Neutrophil (primary cell): ENCODE results near the gene ACTBL2.
"Not testable (repeated sequence)": the region's sequence is repeated elsewhere in the genome, so short reads cannot be mapped to it uniquely, and the experiment has no call there.

Source experiments
- H3K27ac ChIP-seq: fragments of 200-600 bp; sonication (generic); 2 replicates; pipeline ENCODE4 v1.5.1; 2016; ENCODE audit warnings: mild to moderate bottlenecking, moderate library complexity
- H3K27me3 ChIP-seq: fragments of 200-600 bp; sonication (generic); 2 replicates; pipeline ENCODE4 v1.6.0; 2016; ENCODE audit warnings: mild to moderate bottlenecking
- H3K36me3 ChIP-seq: fragments of 200-600 bp; sonication (generic); 2 replicates; pipeline ENCODE4 v1.5.1; 2017
- H3K4me1 ChIP-seq, 2 experiments: fragments of 200-600 bp in 1 of 2; sonication (generic) in 1 of 2; 1 replicate in 1 of 2; 2 replicates in 1 of 2; pipeline versions ENCODE4 v1.5.1 to v1.6.1; 2013 to 2016; ENCODE audit warnings: low read depth in 1 of 2, low read length in 1 of 2, mild to moderate bottlenecking in 1 of 2, moderate library complexity in 1 of 2; ENCODE audit not compliant: control insufficient read depth in 1 of 2, insufficient read depth in 1 of 2
- H3K4me3 ChIP-seq, 2 experiments: fragments of 200-600 bp in 1 of 2; sonication (generic) in 1 of 2; 1 replicate in 1 of 2; 2 replicates in 1 of 2; pipeline ENCODE4 v1.5.1; 2013 to 2016; ENCODE audit warnings: low read depth in 1 of 2, low read length in 1 of 2, mild to moderate bottlenecking in 1 of 2, moderate library complexity in 1 of 2
- H3K9me3 ChIP-seq: fragments of 200-600 bp; sonication (generic); 2 replicates; pipeline ENCODE4 v1.5.1; 2016
- TF ChIP-seq, protein P1 (sequence below): fragments of 200-600 bp; sonication (generic); IDR thresholded peaks from 2 replicates; pipeline ENCODE4 v1.5.1; 2016; ENCODE audit warnings: antibody characterized with exemption

Gene ACTBL2

GRCh38 chr5:57482671-57483106 is at the start of gene ACTBL2:
Gene ACTBL2 (minus strand): TSS chr5:57482811. CDS start chr5:57482707, 104 bp downstream.
- TF ChIP-seq, protein P1, sequence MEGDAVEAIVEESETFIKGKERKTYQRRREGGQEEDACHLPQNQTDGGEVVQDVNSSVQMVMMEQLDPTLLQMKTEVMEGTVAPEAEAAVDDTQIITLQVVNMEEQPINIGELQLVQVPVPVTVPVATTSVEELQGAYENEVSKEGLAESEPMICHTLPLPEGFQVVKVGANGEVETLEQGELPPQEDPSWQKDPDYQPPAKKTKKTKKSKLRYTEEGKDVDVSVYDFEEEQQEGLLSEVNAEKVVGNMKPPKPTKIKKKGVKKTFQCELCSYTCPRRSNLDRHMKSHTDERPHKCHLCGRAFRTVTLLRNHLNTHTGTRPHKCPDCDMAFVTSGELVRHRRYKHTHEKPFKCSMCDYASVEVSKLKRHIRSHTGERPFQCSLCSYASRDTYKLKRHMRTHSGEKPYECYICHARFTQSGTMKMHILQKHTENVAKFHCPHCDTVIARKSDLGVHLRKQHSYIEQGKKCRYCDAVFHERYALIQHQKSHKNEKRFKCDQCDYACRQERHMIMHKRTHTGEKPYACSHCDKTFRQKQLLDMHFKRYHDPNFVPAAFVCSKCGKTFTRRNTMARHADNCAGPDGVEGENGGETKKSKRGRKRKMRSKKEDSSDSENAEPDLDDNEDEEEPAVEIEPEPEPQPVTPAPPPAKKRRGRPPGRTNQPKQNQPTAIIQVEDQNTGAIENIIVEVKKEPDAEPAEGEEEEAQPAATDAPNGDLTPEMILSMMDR = no peak
- Histone ChIP-seq H3K36me3 (no peaks in the 10 kb centered on the region), H3K27me3 (no peaks in the 10 kb centered on the region), H3K4me3 (no peak within 1 kb of the TSS), H3K4me1 (no peaks in the 10 kb centered on the region), H3K9me3 (no peaks in the 10 kb centered on the region), H3K27ac (no peak within 1 kb of the TSS)

- TF ChIP-seq, protein P1 = no peak
- no peak overlapping the region for H3K27ac ChIP-seq
- H3K27me3 ChIP-seq = no peaks in the 10 kb centered on the region
- H3K9me3 ChIP-seq = no peaks in the 10 kb centered on the region
- H3K36me3 ChIP-seq = no peaks in the 10 kb centered on the region
- H3K4me1 ChIP-seq = no peaks in the 10 kb centered on the region
- no peak overlapping the region for H3K4me3 ChIP-seq
Observed at GRCh38 chr5:57531333-57531732, 48.7 kb upstream of the ACTBL2 start.

DNA sequence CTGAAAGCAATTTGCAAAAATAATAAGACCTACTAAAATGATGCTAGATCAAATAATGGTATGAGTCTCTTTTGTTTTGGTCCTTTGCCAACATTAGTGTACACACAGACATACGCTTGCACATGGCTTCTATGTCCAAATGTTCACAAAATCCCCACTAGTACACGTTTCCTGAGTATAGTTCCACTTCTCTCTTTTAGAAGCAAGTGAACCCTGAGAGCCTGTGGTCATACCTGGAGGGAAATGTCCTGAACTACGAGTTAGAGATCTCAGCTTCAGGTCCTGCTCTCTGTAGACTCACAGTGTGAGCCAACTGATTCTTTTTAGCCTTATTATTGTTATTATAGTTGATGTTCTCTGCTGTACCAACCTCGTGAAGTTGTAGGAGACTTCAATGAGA is 47.3 kb upstream of the ACTBL2 start:
- Histone ChIP-seq H3K27ac (no peak overlapping the region), H3K27me3 (no peaks in the 10 kb centered on the region), H3K9me3 (no peaks in the 10 kb centered on the region), H3K4me3 (no peak overlapping the region), H3K4me1 (no peaks in the 10 kb centered on the region), H3K36me3 (no peaks in the 10 kb centered on the region)
- TF ChIP-seq, protein P1 = no peak

DNA sequence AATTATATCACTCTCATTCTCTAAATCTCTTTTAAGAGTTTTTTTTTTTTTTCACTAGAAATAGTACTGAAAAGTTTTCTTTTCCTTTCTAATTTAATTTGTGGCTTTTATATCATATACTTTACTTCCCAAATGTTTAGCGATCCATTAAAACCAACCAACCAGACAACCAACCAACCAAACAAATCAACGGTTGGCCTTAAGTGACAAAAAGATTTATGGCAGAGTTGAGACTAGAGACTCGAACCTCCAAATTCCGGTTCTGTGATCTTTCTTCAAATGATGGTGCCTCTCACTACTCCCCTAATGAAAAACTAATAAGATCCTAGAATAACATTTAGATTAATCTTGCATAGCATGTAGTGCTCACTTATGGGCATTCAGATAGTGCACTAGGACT is 45.3 kb upstream of the ACTBL2 start:
- no peaks in the 10 kb centered on the region for H3K27me3 ChIP-seq
- H3K9me3 ChIP-seq = no peaks in the 10 kb centered on the region
- H3K4me1 ChIP-seq = no peaks in the 10 kb centered on the region
- no peaks in the 10 kb centered on the region for H3K36me3 ChIP-seq
- TF ChIP-seq, protein P1 = no peak
- H3K4me3 ChIP-seq = no peak overlapping the region
- H3K27ac ChIP-seq = no peak overlapping the region

DNA sequence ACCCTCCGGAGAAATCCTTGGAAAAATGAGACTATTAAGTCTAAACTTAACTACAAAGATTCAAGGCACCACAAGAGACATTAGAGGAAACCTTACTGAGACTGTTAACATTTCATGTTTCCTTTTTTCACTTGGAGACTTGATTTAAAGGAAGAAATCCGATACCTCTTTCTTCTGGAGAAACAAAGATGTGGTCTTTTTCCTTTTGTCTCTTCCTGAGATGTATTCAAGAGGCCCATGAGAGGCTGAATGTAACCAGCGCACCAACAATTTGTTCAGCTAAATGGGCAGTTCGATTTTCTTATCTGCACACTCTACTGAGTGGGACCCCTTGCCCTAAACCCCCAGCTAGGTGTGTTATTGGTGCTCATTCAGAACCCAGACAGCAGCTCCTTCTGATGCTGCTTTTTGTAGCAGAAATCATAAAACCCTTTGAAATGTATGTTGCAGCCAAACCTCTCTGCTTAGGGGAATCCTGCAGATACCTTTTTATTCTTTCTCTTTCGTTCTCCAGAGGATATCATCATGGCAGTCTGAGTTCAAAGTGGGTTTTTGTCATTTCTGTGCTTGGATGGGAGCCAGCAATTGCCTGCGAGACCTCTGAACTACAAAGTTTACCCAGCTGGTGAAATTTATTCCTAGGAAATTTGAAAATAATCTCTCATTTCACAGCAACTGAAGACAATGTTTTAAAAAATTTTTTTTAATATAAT is 41.9 kb upstream of the ACTBL2 start:
- Histone ChIP-seq H3K4me3 (no peak overlapping the region), H3K27me3 (no peaks in the 10 kb centered on the region), H3K9me3 (no peaks in the 10 kb centered on the region), H3K36me3 (no peaks in the 10 kb centered on the region), H3K4me1 (no peaks in the 10 kb centered on the region), H3K27ac (no peak overlapping the region)
- TF ChIP-seq, protein P1 = no peak

DNA sequence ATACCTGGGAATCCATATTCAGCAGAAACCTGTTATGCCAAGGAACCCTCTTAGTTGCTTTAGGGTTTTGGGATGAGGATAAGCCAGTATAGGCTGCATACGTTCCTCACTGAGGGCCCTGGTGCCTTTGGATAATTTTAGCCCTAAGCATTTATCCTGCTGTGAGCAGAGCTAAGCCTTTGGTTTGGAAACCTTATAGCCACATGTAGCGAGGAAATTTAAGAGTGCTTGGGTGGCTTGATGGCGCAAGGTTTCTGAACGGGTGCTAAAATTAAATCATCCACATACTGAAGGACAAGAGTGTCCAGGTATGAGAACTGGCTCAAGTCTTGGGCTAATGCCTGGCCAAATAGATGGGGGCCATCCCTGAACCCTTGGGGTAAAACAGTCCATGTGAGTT is 39.9 kb upstream of the ACTBL2 start:
- not testable (repeated sequence) for H3K4me3 ChIP-seq, H3K27ac ChIP-seq, H3K4me1 ChIP-seq

DNA sequence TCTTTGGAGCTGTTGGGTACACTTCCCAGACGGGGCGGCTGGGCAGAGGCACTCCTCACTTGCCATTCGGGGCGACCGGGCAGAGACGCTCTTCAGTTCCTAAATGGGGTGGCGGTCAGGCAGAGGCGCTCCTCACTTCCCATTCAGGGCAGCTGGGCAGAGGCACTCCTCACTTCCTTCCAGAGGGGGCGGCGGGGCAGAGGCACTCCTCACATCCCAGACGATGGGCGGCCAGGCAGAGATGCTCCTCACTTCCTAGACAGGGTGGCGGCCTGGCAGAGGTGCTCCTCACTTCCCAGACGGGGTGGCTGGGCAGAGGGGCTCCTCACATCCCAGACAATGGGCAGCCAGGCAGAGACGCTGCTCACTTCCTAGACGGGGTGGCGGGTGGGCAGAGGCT is 35.8 kb upstream of the ACTBL2 start:
- H3K4me1 ChIP-seq, H3K9me3 ChIP-seq, H3K27me3 ChIP-seq, H3K27ac ChIP-seq, H3K36me3 ChIP-seq, H3K4me3 ChIP-seq: not testable (repeated sequence)

More for the DNA sequence above, 39.9 kb upstream of the ACTBL2 start:
- H3K27me3 ChIP-seq, H3K9me3 ChIP-seq, H3K36me3 ChIP-seq: not testable (repeated sequence)
